Hepatocyte (in vitro differentiated cells): Measurements from ENCODE around the gene SCN7A.

Source experiments
- EZH2 ChIP-seq: fragments of 200-600 bp; sonication (generic); IDR thresholded peaks from 2 replicates; pipeline ENCODE4 v1.6.1; 2016; ENCODE audit warnings: antibody characterized with exemption, mild to moderate bottlenecking, borderline replicate concordance
- EZH2phosphoT487 ChIP-seq: fragments of 200-600 bp; sonication (generic); IDR thresholded peaks from one replicate; pipeline ENCODE4 v1.6.1; 2018; ENCODE audit warnings: antibody characterized with exemption, mild to moderate bottlenecking, low read depth, moderate library complexity; ENCODE audit not compliant: unreplicated experiment, severe bottlenecking
- TF ChIP-seq, protein P1 (sequence below): fragments of 200-600 bp; sonication (generic); IDR thresholded peaks from 2 replicates; pipeline ENCODE4 v1.5.1; 2016; ENCODE audit warnings: antibody characterized with exemption, mild to moderate bottlenecking; ENCODE audit not compliant: poor library complexity

DNA sequence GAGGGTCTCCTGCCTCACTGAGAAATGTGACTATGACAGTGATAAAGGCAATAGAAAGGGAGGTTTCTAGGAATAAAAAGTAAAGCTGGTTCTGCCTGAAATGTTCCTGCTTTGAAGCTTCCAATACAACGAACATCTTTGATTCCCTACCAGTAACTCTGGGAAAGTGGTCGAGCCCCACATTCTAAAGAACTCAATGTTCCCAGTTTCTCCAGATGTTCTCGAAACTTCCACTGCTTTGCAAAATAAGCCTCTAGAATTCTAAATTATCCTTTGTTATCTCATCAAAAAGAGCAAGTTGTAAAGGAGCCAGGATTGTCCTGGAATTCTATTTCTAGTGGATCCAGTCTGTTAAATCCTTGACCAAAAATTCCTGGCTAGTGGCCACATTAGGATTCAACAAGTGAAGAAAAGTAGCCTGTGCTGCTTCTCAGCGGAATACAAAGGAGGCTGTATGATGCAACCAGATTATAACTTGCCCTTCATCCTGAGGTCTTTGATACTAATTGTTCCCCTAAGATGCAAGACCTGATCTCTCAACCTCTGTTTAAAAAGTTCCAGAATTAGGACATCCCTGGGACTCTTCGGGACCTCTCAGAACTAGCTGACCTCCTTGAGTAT, 8.4 kb downstream of the SCN7A start:
- TF ChIP-seq, protein P1, sequence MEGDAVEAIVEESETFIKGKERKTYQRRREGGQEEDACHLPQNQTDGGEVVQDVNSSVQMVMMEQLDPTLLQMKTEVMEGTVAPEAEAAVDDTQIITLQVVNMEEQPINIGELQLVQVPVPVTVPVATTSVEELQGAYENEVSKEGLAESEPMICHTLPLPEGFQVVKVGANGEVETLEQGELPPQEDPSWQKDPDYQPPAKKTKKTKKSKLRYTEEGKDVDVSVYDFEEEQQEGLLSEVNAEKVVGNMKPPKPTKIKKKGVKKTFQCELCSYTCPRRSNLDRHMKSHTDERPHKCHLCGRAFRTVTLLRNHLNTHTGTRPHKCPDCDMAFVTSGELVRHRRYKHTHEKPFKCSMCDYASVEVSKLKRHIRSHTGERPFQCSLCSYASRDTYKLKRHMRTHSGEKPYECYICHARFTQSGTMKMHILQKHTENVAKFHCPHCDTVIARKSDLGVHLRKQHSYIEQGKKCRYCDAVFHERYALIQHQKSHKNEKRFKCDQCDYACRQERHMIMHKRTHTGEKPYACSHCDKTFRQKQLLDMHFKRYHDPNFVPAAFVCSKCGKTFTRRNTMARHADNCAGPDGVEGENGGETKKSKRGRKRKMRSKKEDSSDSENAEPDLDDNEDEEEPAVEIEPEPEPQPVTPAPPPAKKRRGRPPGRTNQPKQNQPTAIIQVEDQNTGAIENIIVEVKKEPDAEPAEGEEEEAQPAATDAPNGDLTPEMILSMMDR, result no peak
- TF ChIP-seq EZH2 (no peak), EZH2phosphoT487 (no peak)
